Ovary (tissue), 9 donors: ENCODE measurements around the gene SEPTIN5. TPM values are rescaled to one million over a fixed set of nuclear protein-coding genes. Genes with fewer than 3 reads are reported as not detected.

Experiments
- DNase-seq, 5 donors: peaks; one replicate each; pipeline ENCODE4 v3.0.0-alpha.2; 2019 to 2020
- H3K27ac ChIP-seq, 2 donors: fragments of 200-600 bp; one replicate each; pipeline versions ENCODE4 v1.5.1 to v1.8.0; 2019 to 2022
- H3K27me3 ChIP-seq: fragments of 200-600 bp; one replicate; pipeline ENCODE4 v1.8.0; 2022
- H3K36me3 ChIP-seq: fragments of 200-600 bp; sonication (generic); one replicate; pipeline ENCODE4 v1.5.1; 2019
- H3K4me1 ChIP-seq: one replicate; pipeline ENCODE4 v1.8.1; 2013; ENCODE audit warnings: mild to moderate bottlenecking, moderate library complexity; ENCODE audit not compliant: insufficient read depth
- H3K4me3 ChIP-seq: fragments of 200-600 bp; sonication (generic); one replicate; pipeline ENCODE4 v1.5.1; 2017
- H3K9me3 ChIP-seq, 2 donors: fragments of 200-600 bp in 1 of 2; sonication (generic) in 1 of 2; one replicate each; pipeline versions ENCODE4 v1.5.1 to v1.8.1; 2013 to 2019; ENCODE audit warnings: mild to moderate bottlenecking in 1 of 2, moderate library complexity in 1 of 2
- CTCF ChIP-seq, 3 donors: fragments of 450-650 bp in 2 of 3; fragments of 200-600 bp in 1 of 3; IDR thresholded peaks; one replicate each; pipeline versions ENCODE4 v1.5.1 to v1.8.0; 2016 to 2022; ENCODE audit warnings: antibody characterized with exemption in 3 of 3, mild to moderate bottlenecking in 1 of 3
- EP300 ChIP-seq: sonication (generic); formaldehyde crosslinking; IDR thresholded peaks from one replicate; pipeline ENCODE4 v1.6.1; 2017; ENCODE audit warnings: antibody characterized with exemption
- POLR2A ChIP-seq: fragments of 450-650 bp; IDR thresholded peaks from one replicate; pipeline ENCODE4 v1.6.1; 2017; ENCODE audit warnings: antibody characterized with exemption, mild to moderate bottlenecking, moderate library complexity
- WGBS, 3 donors: extraction: QIAGEN DNeasy Blood & Tissue Kit in 1 of 3; methylation state at CpG; one replicate each; pipeline versions ENCODE4 v1.1.5 to v1.1.7; 2013 to 2017; 5-methylcytosine and 5-hydroxymethylcytosine counted together
- intact Hi-C, 4 donors: fragments of 100-400 bp; cut with DNase I; formaldehyde crosslinking; loops; one replicate each; pipeline versions ENCODE4 v1.11.0 to v1.15.1; 2022 to 2023
- polyA plus RNA-seq, 2 donors: library from polyadenylated mRNA; stranded (reverse); fragments of 200-250 nt in 1 of 2; fragments of 350-450 nt in 1 of 2; fragmentation: Illumina TruSeq in 1 of 2; extraction: RNeasy Lipid Tissue Mini Kit (QIAGEN cat#74804) in 1 of 2; gene quantifications; one replicate each; pipeline ENCODE4 v1.2.3, GENCODE V29; 2013 to 2014
- total RNA-seq, 7 donors: library from RNA; depleted of rRNA in 2 of 7; stranded (reverse); fragments of >200 nt in 2 of 7; fragmentation: NEBNext Ultra II Directional in 3 of 7; extraction: Animal tissue kit (Norgen Biotek cat#: 25700) in 3 of 7; gene quantifications; one replicate each; pipeline versions ENCODE4 v1.1.0 to v1.2.4, GENCODE V29; 2016 to 2023
- donor health status: DM: no; HTN: no; CAD: no; lungs with moderate emphysema.
- donor health status: DM: no; HTN: no; CAD: no.
- donor health status: Bipolar disorder and iron deficiency.
- donor health status: DM: yes; HTN: yes; CAD: no.
- donor health status: DM: no; HTN: no; CAD: no.
- donor health status: DM: yes; HTN: yes; CAD: no.

The SEPTIN5 gene
- total and polyA plus RNA-seq, 9 donors = 21.0 to 55.0 (median 30.9) TPM

- no peaks in the 10 kb centered on the region for H3K27me3 ChIP-seq
- no peak overlapping the region for H3K4me3 ChIP-seq
- DNase-seq = no peak
- TF ChIP-seq POLR2A (no peak), CTCF (IDR thresholded peaks at IDR 0.05) (no peak), EP300 (no peak)
- H3K27ac ChIP-seq = no peak overlapping the region
- H3K36me3 ChIP-seq = no peaks in the 10 kb centered on the region
- no peaks in the 10 kb centered on the region for H3K4me1 ChIP-seq
- WGBS, 3 donors = 87 to 93% (median 92%) methylated on average over 7 of the region's 7 CpGs
- intact Hi-C loops = loop anchor here in 2 of 4 donors (5.0 kb wide), 2 partner anchors 178 to 283 kb away; partner anchors contain the start of gene ARVCF (in 1 of the 2)
- no peaks in the 10 kb centered on the region for H3K9me3 ChIP-seq
Observed at GRCh38 chr22:19734163-19734562, 19.9 kb downstream of the SEPTIN5 start.

- WGBS, 3 donors = 85 to 93% (median 89%) methylated on average over 5 of the region's 5 CpGs
- no peaks in the 10 kb centered on the region for H3K9me3 ChIP-seq
- no peak overlapping the region for H3K27ac ChIP-seq
- no peak overlapping the region for H3K4me3 ChIP-seq
- no peaks in the 10 kb centered on the region for H3K36me3 ChIP-seq
- H3K27me3 ChIP-seq = no peaks in the 10 kb centered on the region
- intact Hi-C loops = loop anchor here in 2 of 4 donors (5.0 kb wide), 2 partner anchors 177 to 282 kb away; partner anchors contain the start of gene ARVCF (in 1 of the 2)
- H3K4me1 ChIP-seq = no peaks in the 10 kb centered on the region
- no peak for TF ChIP-seq POLR2A
- TF ChIP-seq CTCF (IDR thresholded peaks at IDR 0.05) = no peak
- no peak for TF ChIP-seq EP300
- no peak for DNase-seq
Observed at GRCh38 chr22:19734837-19735382, 20.6 kb downstream of the SEPTIN5 start.

GRCh38 chr22:19735665-19736510 lies 21.6 kb downstream of the SEPTIN5 start:
- Histone ChIP-seq H3K4me3 (no peak overlapping the region), H3K9me3 (no peaks in the 10 kb centered on the region), H3K27ac (no peak overlapping the region), H3K4me1 (no peaks in the 10 kb centered on the region), H3K36me3 (no peaks in the 10 kb centered on the region), H3K27me3 (no peaks in the 10 kb centered on the region)
- no peak for DNase-seq
- 80 to 87% (median 84%) methylated on average over 21 of the region's 21 CpGs for WGBS, 3 donors
- intact Hi-C loops = no loop called here
- TF ChIP-seq CTCF (IDR thresholded peaks at IDR 0.05) (no peak), POLR2A (no peak), EP300 (no peak)

GRCh38 chr22:19737846-19738663 lies 23.8 kb downstream of the SEPTIN5 start:
- no peaks in the 10 kb centered on the region for H3K9me3 ChIP-seq
- no peak for TF ChIP-seq POLR2A
- TF ChIP-seq CTCF (IDR thresholded peaks at IDR 0.05) = no peak
- no peak for TF ChIP-seq EP300
- no peak for DNase-seq
- intact Hi-C loops = no loop called here
- WGBS, 3 donors = 70 to 75% (median 72%) methylated on average over 12 to 17 of the region's 17 CpGs
- H3K27me3 ChIP-seq = no peaks in the 10 kb centered on the region
- no peak overlapping the region for H3K27ac ChIP-seq
- no peaks in the 10 kb centered on the region for H3K36me3 ChIP-seq
- no peaks in the 10 kb centered on the region for H3K4me1 ChIP-seq
- H3K4me3 ChIP-seq = no peak overlapping the region
